SK-N-MC (cell line): ENCODE measurements around the gene SMTNL2.
"Not testable (repeated sequence)": the region's sequence is repeated elsewhere in the genome, so short reads cannot be mapped to it uniquely, and the experiment has no call there.

ENCODE experiments used
- EZH2 ChIP-seq: fragments of 200-600 bp; sonication (generic); IDR thresholded peaks from one replicate; pipeline ENCODE4 v1.6.1; 2017; ENCODE audit warnings: antibody characterized with exemption
- FOXP2 ChIP-seq: optimal IDR thresholded peaks from 2 replicates; pipeline ENCODE3; 2011; ENCODE audit warnings: mild to moderate bottlenecking, moderate library complexity; ENCODE audit not compliant: insufficient read depth; ENCODE audit errors: extremely low read length, control extremely low read depth
- POLR2AphosphoS5 ChIP-seq: IDR thresholded peaks from 2 replicates; pipeline ENCODE4 v1.6.1; 2012; ENCODE audit warnings: mild to moderate bottlenecking, low read depth, low read length, borderline replicate concordance

DNA sequence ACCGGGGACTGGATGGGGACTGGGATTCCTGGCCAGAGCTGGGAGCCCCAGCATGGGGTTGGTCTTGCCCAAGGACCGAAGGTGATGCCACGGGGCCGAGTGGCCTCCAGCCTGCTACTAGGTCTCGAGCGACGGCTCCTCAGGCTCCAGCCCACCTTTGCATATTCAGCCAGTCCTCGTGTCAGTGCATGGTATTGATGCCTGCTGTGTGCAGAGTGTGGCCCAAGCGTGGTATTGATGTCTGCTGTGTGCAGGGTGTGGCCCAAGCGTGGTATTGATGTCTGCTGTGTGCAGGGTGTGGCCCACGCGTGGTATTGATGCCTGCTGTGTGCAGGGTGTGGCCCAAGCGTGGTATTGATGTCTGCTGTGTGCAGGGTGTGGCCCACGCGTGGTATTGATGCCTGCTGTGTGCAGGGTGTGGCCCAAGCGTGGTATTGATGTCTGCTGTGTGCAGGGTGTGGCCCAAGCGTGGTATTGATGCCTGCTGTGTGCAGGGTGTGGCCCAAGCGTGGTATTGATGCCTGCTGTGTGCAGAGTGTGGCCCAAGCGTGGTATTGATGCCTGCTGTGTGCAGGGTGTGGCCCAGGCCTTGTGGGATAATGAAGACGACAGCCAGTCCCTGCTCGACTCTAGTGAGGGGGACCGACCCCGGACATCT lies 11.5 kb downstream of the SMTNL2 start:
- TF ChIP-seq EZH2, POLR2AphosphoS5, FOXP2: not testable (repeated sequence)
